ENCODE results near the gene NUBP2. TPM values are rescaled to one million over a fixed set of nuclear protein-coding genes. Genes with fewer than 3 reads are reported as not detected.

The NUBP2 gene
- total and polyA plus RNA-seq, 2 experiments from 2014 or later: 79.4 to 175 TPM

GRCh38 chr16:1743376-1744337 is 39.1 kb upstream of the NUBP2 start:
- ATAC-seq (no peak), DNase-seq (ENCODE audit: low spot score) (no peak)
- H3K79me2 ChIP-seq (replicated peaks; ENCODE audit: insufficient read depth): no peaks in the 10 kb centered on the region
- Mint-ChIP-seq H3K4me1 (no peaks in the 10 kb centered on the region), H3K36me3 (ENCODE audit: low read depth) (peaks cover 9% of the 10 kb centered on the region), H3K4me3 (no peak overlapping the region), H3K27me3 (ENCODE audit: insufficient read depth, low read depth, poor library complexity) (peaks cover 10% of the 10 kb centered on the region), H3K9me3 (peaks cover 3% of the 10 kb centered on the region; the same call in 2 of the 3 replicates), H3K27ac (no peak overlapping the region)
- H2AFZ ChIP-seq: no peak overlapping the region
- H3F3A ChIP-seq (replicated peaks; ENCODE audit: low read depth): peaks cover 16% of the 10 kb centered on the region
- H3K4me3 ChIP-seq: no peak overlapping the region
- no peaks in the 10 kb centered on the region for H3K4me1 ChIP-seq (ENCODE audit: insufficient read depth)
- no peaks in the 10 kb centered on the region for H3K27me3 ChIP-seq (ENCODE audit: insufficient read depth)
- no peaks in the 10 kb centered on the region for H3K9me2 ChIP-seq (ENCODE audit: insufficient read depth)
- no peak overlapping the region for H3K27ac ChIP-seq (ENCODE audit: low read depth)
- H4K20me1 ChIP-seq (replicated peaks; ENCODE audit: insufficient read depth): no peaks in the 10 kb centered on the region
- no peak for TF ChIP-seq REST (IDR thresholded peaks at IDR 0.05; ENCODE audit: unreplicated experiment)
- no peak for TF ChIP-seq ZNF462 (CRISPR knock-in tag; IDR thresholded peaks at IDR 0.05)
- no peak for TF ChIP-seq EZH2phosphoT487 (IDR thresholded peaks at IDR 0.05; ENCODE audit: unreplicated experiment)
- no peak for TF ChIP-seq ZNF331 (CRISPR knock-in tag; IDR thresholded peaks at IDR 0.05; ENCODE audit: low read depth)
- no peak for TF ChIP-seq ETS1 (IDR thresholded peaks at IDR 0.05)
- no peak for TF ChIP-seq ZNF114 (CRISPR knock-in tag; IDR thresholded peaks at IDR 0.05)
- no peak for TF ChIP-seq STAT1 (IDR thresholded peaks at IDR 0.05; ENCODE audit: unreplicated experiment)
- TF ChIP-seq JUNB (IDR thresholded peaks at IDR 0.05; ENCODE audit: unreplicated experiment): no peak
- TF ChIP-seq CREB1 (CRISPR knock-in tag; IDR thresholded peaks at IDR 0.05; ENCODE audit: low read depth): no peak
- no peak for TF ChIP-seq CTCF (conservative IDR thresholded peaks at IDR 0.05; ENCODE audit: low read depth in 2 of 2)
- TF ChIP-seq POLR2AphosphoS5 (IDR thresholded peaks at IDR 0.05; ENCODE audit: low read depth): no peak
- no peak for TF ChIP-seq NANOG (IDR thresholded peaks at IDR 0.05; ENCODE audit: borderline replicate concordance)
- H3K4me2 ChIP-seq: no peak overlapping the region
- H3K36me3 ChIP-seq (ENCODE audit: insufficient read depth): no peaks in the 10 kb centered on the region
